Measurements from ENCODE around the gene ZNF613.
"Not testable (repeated sequence)": the region's sequence is repeated elsewhere in the genome, so short reads cannot be mapped to it uniquely, and the experiment has no call there.

The ZNF613 gene

GRCh38 chr19:51926784-51927741 lies at the start of gene ZNF613:
Gene ZNF613 (plus strand): TSS chr19:51927472. CDS start chr19:51936221, 8,749 bp downstream.
- peak; percentile 71 for DNase-seq

- no peak for DNase-seq
Observed at GRCh38 chr19:51882518-51882917, 44.8 kb upstream of the ZNF613 start.

- no peak for DNase-seq
Observed at GRCh38 chr19:51884713-51885112, 42.6 kb upstream of the ZNF613 start.

GRCh38 chr19:51887522-51888498 lies 39.5 kb upstream of the ZNF613 start, which contains the start of gene ZNF577:
Gene ZNF577 (minus strand): TSS chr19:51887951. CDS start chr19:51880382, 7,569 bp downstream.
- DNase-seq = no peak

- no peak for DNase-seq
Observed at GRCh38 chr19:51889934-51890333, 37.3 kb upstream of the ZNF613 start.

GRCh38 chr19:51891193-51891747 lies 36.0 kb upstream of the ZNF613 start:
- DNase-seq = no peak

GRCh38 chr19:51901860-51902259 lies 25.4 kb upstream of the ZNF613 start:
- DNase-seq = no peak

- DNase-seq = no peak
Observed at GRCh38 chr19:51903192-51903591, 24.1 kb upstream of the ZNF613 start.

GRCh38 chr19:51904331-51905165 lies 22.7 kb upstream of the ZNF613 start, which contains the start of gene ZNF649:
Gene ZNF649 (minus strand): TSS chr19:51905017. CDS start chr19:51900107, 4,910 bp downstream.
- DNase-seq = peak; percentile 78

- no peak for DNase-seq
Observed at GRCh38 chr19:51905206-51905605, 22.1 kb upstream of the ZNF613 start.

- not testable (repeated sequence) for DNase-seq
Observed at GRCh38 chr19:51905639-51906038, 21.6 kb upstream of the ZNF613 start.

GRCh38 chr19:51906108-51906507 lies 21.2 kb upstream of the ZNF613 start:
- DNase-seq = not testable (repeated sequence)

- DNase-seq = not testable (repeated sequence)
Observed at GRCh38 chr19:51907981-51908380, 19.3 kb upstream of the ZNF613 start.

- no peak for DNase-seq
Observed at GRCh38 chr19:51915324-51915867, 11.9 kb upstream of the ZNF613 start.

GRCh38 chr19:51916167-51916566 lies 11.1 kb upstream of the ZNF613 start:
- no peak for DNase-seq

GRCh38 chr19:51919606-51920005 lies 7.7 kb upstream of the ZNF613 start:
- DNase-seq = no peak

GRCh38 chr19:51921949-51922348 lies 5.3 kb upstream of the ZNF613 start:
- no peak for DNase-seq

GRCh38 chr19:51926426-51926783 lies 867 bp upstream of the ZNF613 start:
- DNase-seq = no peak

GRCh38 chr19:51927859-51928258 lies 587 bp downstream of the ZNF613 start:
- DNase-seq = no peak

GRCh38 chr19:51931921-51932320 lies 4.6 kb downstream of the ZNF613 start:
- DNase-seq = no peak

- no peak for DNase-seq
Observed at GRCh38 chr19:51938936-51939335, 11.7 kb downstream of the ZNF613 start.

Data from NCI-H2107 (cell line).